PFSK-1 (cell line): ENCODE results near the gene TNP1.

Experiments used
- FOXP2 ChIP-seq: optimal IDR thresholded peaks from 2 replicates; pipeline ENCODE3; 2011; ENCODE audit warnings: borderline replicate concordance, control low read depth, inconsistent platforms; ENCODE audit not compliant: insufficient read depth; ENCODE audit errors: extremely low read length, extremely low read depth
- POLR2AphosphoS5 ChIP-seq: IDR thresholded peaks from 2 replicates; pipeline ENCODE4 v1.6.1; 2012; ENCODE audit warnings: low read depth, mild to moderate bottlenecking, control low read depth, low read length, moderate library complexity
- SIN3A ChIP-seq: IDR thresholded peaks from 2 replicates; pipeline ENCODE4 v1.6.1; 2012; ENCODE audit warnings: mild to moderate bottlenecking, low read length, moderate library complexity, borderline replicate concordance; ENCODE audit not compliant: insufficient read depth
- TAF1 ChIP-seq: IDR thresholded peaks from 2 replicates; pipeline ENCODE4 v1.6.1; 2012; ENCODE audit warnings: low read length, control low read depth, borderline replicate concordance; ENCODE audit not compliant: insufficient read depth
- TF ChIP-seq, protein P1 (sequence below), 2 experiments: IDR thresholded peaks; 2 replicates each; pipeline versions ENCODE4 v1.6.1 to v1.8.0; 2011 to 2012; ENCODE audit warnings: low read depth in 2 of 2, low read length in 2 of 2, control low read depth in 1 of 2, inconsistent platforms in 1 of 2, mild to moderate bottlenecking in 1 of 2, moderate library complexity in 1 of 2; ENCODE audit not compliant: insufficient read depth in 1 of 2

Gene TNP1

DNA sequence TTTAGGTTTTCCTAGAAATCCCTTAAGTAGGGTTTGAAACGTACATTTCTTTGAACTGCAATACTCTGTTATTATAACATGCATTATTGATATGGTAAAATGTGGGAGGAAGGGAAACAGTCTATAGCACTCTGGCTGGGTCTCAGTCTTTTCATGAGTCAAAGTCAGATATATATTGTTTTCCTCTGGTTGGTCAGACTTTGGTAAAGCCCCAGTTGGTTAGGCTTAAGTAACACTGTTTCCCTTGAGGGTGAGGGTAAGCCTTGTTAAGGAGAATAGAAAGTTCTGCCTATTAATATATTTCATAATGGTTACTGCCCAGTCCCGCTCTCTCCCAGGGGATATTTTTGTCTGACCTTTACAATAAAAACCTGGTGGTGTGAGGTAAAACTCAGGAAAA, 44.7 kb upstream of the TNP1 start:
- TF ChIP-seq FOXP2 (no peak), POLR2AphosphoS5 (no peak), TAF1 (no peak), SIN3A (no peak)
- TF ChIP-seq, protein P1, sequence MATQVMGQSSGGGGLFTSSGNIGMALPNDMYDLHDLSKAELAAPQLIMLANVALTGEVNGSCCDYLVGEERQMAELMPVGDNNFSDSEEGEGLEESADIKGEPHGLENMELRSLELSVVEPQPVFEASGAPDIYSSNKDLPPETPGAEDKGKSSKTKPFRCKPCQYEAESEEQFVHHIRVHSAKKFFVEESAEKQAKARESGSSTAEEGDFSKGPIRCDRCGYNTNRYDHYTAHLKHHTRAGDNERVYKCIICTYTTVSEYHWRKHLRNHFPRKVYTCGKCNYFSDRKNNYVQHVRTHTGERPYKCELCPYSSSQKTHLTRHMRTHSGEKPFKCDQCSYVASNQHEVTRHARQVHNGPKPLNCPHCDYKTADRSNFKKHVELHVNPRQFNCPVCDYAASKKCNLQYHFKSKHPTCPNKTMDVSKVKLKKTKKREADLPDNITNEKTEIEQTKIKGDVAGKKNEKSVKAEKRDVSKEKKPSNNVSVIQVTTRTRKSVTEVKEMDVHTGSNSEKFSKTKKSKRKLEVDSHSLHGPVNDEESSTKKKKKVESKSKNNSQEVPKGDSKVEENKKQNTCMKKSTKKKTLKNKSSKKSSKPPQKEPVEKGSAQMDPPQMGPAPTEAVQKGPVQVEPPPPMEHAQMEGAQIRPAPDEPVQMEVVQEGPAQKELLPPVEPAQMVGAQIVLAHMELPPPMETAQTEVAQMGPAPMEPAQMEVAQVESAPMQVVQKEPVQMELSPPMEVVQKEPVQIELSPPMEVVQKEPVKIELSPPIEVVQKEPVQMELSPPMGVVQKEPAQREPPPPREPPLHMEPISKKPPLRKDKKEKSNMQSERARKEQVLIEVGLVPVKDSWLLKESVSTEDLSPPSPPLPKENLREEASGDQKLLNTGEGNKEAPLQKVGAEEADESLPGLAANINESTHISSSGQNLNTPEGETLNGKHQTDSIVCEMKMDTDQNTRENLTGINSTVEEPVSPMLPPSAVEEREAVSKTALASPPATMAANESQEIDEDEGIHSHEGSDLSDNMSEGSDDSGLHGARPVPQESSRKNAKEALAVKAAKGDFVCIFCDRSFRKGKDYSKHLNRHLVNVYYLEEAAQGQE (IDR thresholded peaks at IDR 0.05; ENCODE audit: insufficient read depth in 1 of 2, low read depth in 2 of 2, low read length in 2 of 2), result no peak

- no peak for TF ChIP-seq FOXP2
- TF ChIP-seq TAF1, result no peak
- no peak for TF ChIP-seq POLR2AphosphoS5
- TF ChIP-seq, protein P1 (IDR thresholded peaks at IDR 0.05; ENCODE audit: insufficient read depth in 1 of 2, low read depth in 2 of 2, low read length in 2 of 2), result no peak
- no peak for TF ChIP-seq SIN3A
Measured at GRCh38 chr2:216903470-216903869, 43.6 kb upstream of the TNP1 start.

- TF ChIP-seq TAF1 (no peak), POLR2AphosphoS5 (no peak), FOXP2 (no peak), SIN3A (no peak)
- TF ChIP-seq, protein P1 (IDR thresholded peaks at IDR 0.05; ENCODE audit: insufficient read depth in 1 of 2, low read depth in 2 of 2, low read length in 2 of 2), result no peak
Measured at GRCh38 chr2:216901273-216901672, 41.4 kb upstream of the TNP1 start.

DNA sequence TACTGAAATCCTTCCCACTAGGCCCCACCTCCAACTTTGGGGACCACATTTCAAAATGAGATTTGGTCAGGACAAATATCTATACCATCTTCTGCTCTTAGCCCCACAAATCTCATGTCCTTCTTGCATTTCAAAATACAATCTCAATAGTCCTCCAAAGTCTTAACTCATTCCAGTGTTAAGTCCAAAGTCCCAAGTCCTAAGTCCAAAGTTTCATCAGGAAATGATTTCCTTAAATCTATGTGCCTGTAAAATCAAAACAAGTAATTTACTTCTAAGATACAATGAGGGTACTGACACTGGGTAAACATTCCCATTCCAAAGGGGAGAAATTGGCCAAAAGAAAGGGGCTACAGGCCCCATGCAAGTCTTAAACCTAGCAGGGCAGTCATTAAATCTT, 40.5 kb upstream of the TNP1 start:
- TF ChIP-seq POLR2AphosphoS5 (no peak), SIN3A (no peak), TAF1 (no peak), FOXP2 (no peak)
- TF ChIP-seq, protein P1 (IDR thresholded peaks at IDR 0.05; ENCODE audit: insufficient read depth in 1 of 2, low read depth in 2 of 2, low read length in 2 of 2), result no peak

DNA sequence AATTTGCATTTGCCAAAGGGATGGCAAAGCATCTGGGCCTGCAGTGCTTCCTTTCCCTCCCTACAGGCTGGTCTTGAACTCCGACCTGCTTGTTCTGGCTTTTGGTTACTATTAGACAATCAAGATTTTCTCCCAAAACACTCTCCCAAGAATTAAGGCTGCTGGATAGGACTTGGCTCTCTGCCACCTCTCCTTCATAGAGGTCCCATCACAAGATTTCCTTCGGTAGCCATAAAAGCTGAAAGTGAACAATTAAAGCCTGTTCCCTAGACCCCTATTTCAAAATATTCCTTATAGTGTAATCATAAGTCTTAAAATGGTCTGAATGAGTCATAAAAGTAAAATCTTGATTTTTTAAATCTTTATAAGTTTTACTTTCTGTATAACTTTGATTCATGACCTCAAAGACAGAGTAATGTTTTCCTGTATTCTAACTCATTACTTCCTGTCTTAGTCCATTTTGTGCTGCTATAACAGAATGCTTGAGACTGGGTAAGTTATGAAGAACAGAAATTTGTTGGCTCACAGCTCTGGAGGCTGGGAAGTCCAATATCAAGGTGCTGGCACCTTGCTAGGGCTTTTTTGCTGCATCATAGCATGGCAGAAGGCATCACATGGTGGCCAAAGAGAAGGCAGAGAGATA, 37.8 kb upstream of the TNP1 start:
- TF ChIP-seq TAF1 (no peak), POLR2AphosphoS5 (no peak), FOXP2 (no peak)
